B cell (primary cell): ENCODE results near the gene EMP1. TPM values are rescaled to one million over a fixed set of nuclear protein-coding genes. Genes with fewer than 3 reads are reported as not detected.

Experiments used
- ATAC-seq: fragments of 200-7000 bp; cut with Tn5 transposase; one replicate; pipeline ENCODE4 v1.10.0; 2021; ENCODE audit warnings: low read depth, mild to moderate bottlenecking, moderate number of reproducible peaks, moderate library complexity
- CTCF ChIA-PET: fragments of 350-600 bp; sonication (Branson Sonifier 250); formaldehyde crosslinking; loops from one replicate; lab custom pipeline; 2021; ENCODE audit warnings: antibody characterized with exemption, inconsistent platforms; lab: Charles Lee
- POLR2A ChIA-PET: fragments of 350-600 bp; sonication (Branson Sonifier 250); formaldehyde crosslinking; loops from one replicate; lab custom pipeline; 2021; ENCODE audit warnings: antibody characterized with exemption; lab: Charles Lee
- DNase-seq: peaks from one replicate; pipeline ENCODE4 v3.0.0; 2013
- H2AFZ ChIP-seq: 2 replicates; pipeline ENCODE4 v1.6.1; 2012; ENCODE audit warnings: mild to moderate bottlenecking, low read depth, low read length; ENCODE audit not compliant: insufficient read depth, poor library complexity, severe bottlenecking
- H3K27ac ChIP-seq, 2 donors: 1 replicate in 1 of 2; 2 replicates in 1 of 2; pipeline ENCODE4 v1.5.1; 2012 to 2013; ENCODE audit warnings: low read length in 2 of 2, mild to moderate bottlenecking in 2 of 2, moderate library complexity in 1 of 2
- H3K27me3 ChIP-seq, 4 experiments: fragments of 200-600 bp in 1 of 4; sonication (generic) in 1 of 4; replicated peaks in 1 of 4; 1 replicate in 2 of 4; 2 replicates in 2 of 4; pipeline versions ENCODE4 v1.6.1 to v1.7.0; 2013 to 2016; ENCODE audit warnings: low read length in 3 of 4, mild to moderate bottlenecking in 2 of 4, mixed read lengths in 1 of 4, moderate library complexity in 1 of 4; ENCODE audit not compliant: insufficient read depth in 4 of 4, control insufficient read depth in 3 of 4; ENCODE audit errors: control extremely low read depth in 1 of 4
- H3K36me3 ChIP-seq, 2 experiments: replicated peaks in 1 of 2; 1 replicate in 1 of 2; 2 replicates in 1 of 2; pipeline versions ENCODE4 v1.6.1 to v1.7.1; 2013; ENCODE audit warnings: low read length in 1 of 2; ENCODE audit not compliant: insufficient read depth in 2 of 2, control insufficient read depth in 1 of 2; ENCODE audit errors: control extremely low read depth in 1 of 2, extremely low read depth in 1 of 2
- H3K4me1 ChIP-seq, 2 donors: fragments of 200-600 bp in 1 of 2; sonication (generic) in 1 of 2; 1 replicate in 1 of 2; 2 replicates in 1 of 2; pipeline versions ENCODE4 v1.5.1 to v1.6.1; 2013 to 2017; ENCODE audit warnings: low read length in 2 of 2; ENCODE audit not compliant: control insufficient read depth in 2 of 2, insufficient read depth in 2 of 2
- H3K4me2 ChIP-seq: replicated peaks from 2 replicates; pipeline ENCODE3; 2012; ENCODE audit warnings: mild to moderate bottlenecking, low read depth, low read length; ENCODE audit not compliant: poor library complexity, severe bottlenecking
- H3K4me3 ChIP-seq, 5 experiments: fragments of 200-600 bp in 1 of 5; sonication (generic) in 1 of 5; 1 replicate in 3 of 5; 2 replicates in 2 of 5; pipeline versions ENCODE4 v1.5.1 to v1.7.0; 2011 to 2016; ENCODE audit warnings: low read length in 4 of 5, mild to moderate bottlenecking in 4 of 5, low read depth in 2 of 5, control low read depth in 1 of 5, moderate library complexity in 1 of 5; ENCODE audit not compliant: insufficient read depth in 1 of 5; ENCODE audit errors: control extremely low read depth in 1 of 5, extremely low read depth in 1 of 5
- H3K79me2 ChIP-seq: fragments of 200-600 bp; sonication (generic); one replicate; pipeline ENCODE4 v1.6.0; 2016; ENCODE audit warnings: low read length; ENCODE audit not compliant: control insufficient read depth, insufficient read depth
- H3K9ac ChIP-seq: fragments of 200-600 bp; sonication (generic); 2 replicates; pipeline ENCODE4 v1.6.1; 2017; ENCODE audit warnings: mild to moderate bottlenecking, low read length, moderate library complexity
- H3K9me3 ChIP-seq, 3 donors: one replicate each; pipeline versions ENCODE4 v1.6.1 to v1.7.1; 2013; ENCODE audit warnings: low read length in 2 of 3; ENCODE audit not compliant: control insufficient read depth in 2 of 3, insufficient read depth in 1 of 3; ENCODE audit errors: control extremely low read depth in 1 of 3
- H4K20me1 ChIP-seq: 2 replicates; pipeline ENCODE4 v1.6.0; 2012; ENCODE audit warnings: mild to moderate bottlenecking, low read length; ENCODE audit not compliant: insufficient read depth, control insufficient read depth, poor library complexity, severe bottlenecking
- H3K27ac Mint-ChIP-seq: one replicate; pipeline ENCODE4 v1.8.0; 2021; ENCODE audit warnings: mixed read lengths
- H3K27me3 Mint-ChIP-seq: one replicate; pipeline ENCODE4 v1.8.0; 2021; ENCODE audit warnings: mixed read lengths
- H3K4me1 Mint-ChIP-seq: one replicate; pipeline ENCODE4 v1.8.0; 2021; ENCODE audit warnings: mixed read lengths
- H3K4me3 Mint-ChIP-seq: one replicate; pipeline ENCODE4 v1.8.0; 2021; ENCODE audit warnings: mixed read lengths
- H3K9me3 Mint-ChIP-seq: one replicate; pipeline ENCODE4 v1.8.0; 2022; ENCODE audit warnings: mixed read lengths; ENCODE audit not compliant: insufficient read depth
- EZH2 ChIP-seq: IDR thresholded peaks from 2 replicates; pipeline ENCODE4 v1.6.1; 2012; ENCODE audit warnings: borderline replicate concordance, low read depth, mild to moderate bottlenecking, moderate library complexity, low read length; ENCODE audit not compliant: insufficient read depth, poor library complexity, severe bottlenecking
- WGBS: methylation state at CpG from one replicate; pipeline ENCODE4 v1.1.5; 2013; ENCODE audit warnings: missing lambda C conversion rate; ENCODE audit not compliant: insufficient coverage; 5-methylcytosine and 5-hydroxymethylcytosine counted together
- intact Hi-C: fragments of 100-400 bp; cut with micrococcal nuclease; formaldehyde crosslinking; loops from one replicate; pipeline ENCODE4 v1.10.0; 2022
- polyA plus RNA-seq: library from polyadenylated mRNA; depleted of rRNA; stranded (reverse); fragments of >200 nt; gene quantifications from 2 replicates; pipeline ENCODE4 v1.2.3, GENCODE V29; 2012
- total RNA-seq, 2 donors: library from RNA; stranded (reverse); fragments of 120-200 nt in 1 of 2; gene quantifications; 1 replicate in 1 of 2; 2 replicates in 1 of 2; pipeline versions ENCODE4 v1.2.3 to v1.2.4, GENCODE V29; 2013 to 2022
- TF ChIP-seq, protein P1 (sequence below): fragments of 200-600 bp; IDR thresholded peaks from one replicate; pipeline ENCODE4 v1.8.0; 2022; ENCODE audit warnings: antibody characterized with exemption, mild to moderate bottlenecking

The EMP1 gene
- total and polyA plus RNA-seq, 2 donors (not counting 1 experiment from before 2014, with no cell fraction given): 0.07 to 0.64 TPM

DNA sequence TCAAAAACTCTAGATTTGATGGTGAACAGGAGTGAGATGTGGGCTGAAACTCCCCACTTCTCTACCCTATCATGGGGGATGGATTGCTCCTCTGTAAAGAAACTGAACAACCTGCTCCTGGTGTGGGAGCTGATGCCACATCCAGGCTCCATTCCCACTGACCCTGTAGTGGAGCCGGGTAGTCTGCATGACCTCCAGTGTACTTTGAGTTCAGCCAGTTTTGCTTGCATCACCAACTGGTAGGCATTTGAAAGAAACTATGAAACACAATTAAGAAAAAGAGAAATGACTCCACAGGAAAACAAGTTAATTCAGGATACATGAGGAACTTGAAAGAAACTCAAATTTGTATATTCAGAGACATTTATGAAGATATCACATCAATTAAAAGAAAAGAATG is 27.3 kb upstream of the EMP1 start:
- Histone ChIP-seq H3K79me2 (no peaks in the 10 kb centered on the region), H3K27ac (no peak overlapping the region), H4K20me1 (no peaks in the 10 kb centered on the region), H3K9ac (no peak overlapping the region), H2AFZ (no peak overlapping the region), H3K4me1 (peaks cover 20 to 29% of the 10 kb centered on the region in 2 donors), H3K27me3 (peaks cover 0 to 11% (median 1%) of the 10 kb centered on the region in 4 experiments), H3K9me3 (peaks cover 0 to 7% (median 6%) of the 10 kb centered on the region in 3 donors), H3K4me2 (no peak overlapping the region), H3K36me3 (no peaks in the 10 kb centered on the region), H3K4me3 (no peak overlapping the region)
- DNase-seq: no peak
- WGBS: no CpG with 5 or more reads among the region's 1 CpG
- no peak overlapping the region for H3K27ac Mint-ChIP-seq
- ChIA-PET POLR2A (no interaction called here), CTCF (no interaction called here)
- H3K4me3 Mint-ChIP-seq: no peak overlapping the region
- H3K4me1 Mint-ChIP-seq: peaks cover 31% of the 10 kb centered on the region
- intact Hi-C loops: no loop called here
- ATAC-seq: no peak
- TF ChIP-seq, protein P1, sequence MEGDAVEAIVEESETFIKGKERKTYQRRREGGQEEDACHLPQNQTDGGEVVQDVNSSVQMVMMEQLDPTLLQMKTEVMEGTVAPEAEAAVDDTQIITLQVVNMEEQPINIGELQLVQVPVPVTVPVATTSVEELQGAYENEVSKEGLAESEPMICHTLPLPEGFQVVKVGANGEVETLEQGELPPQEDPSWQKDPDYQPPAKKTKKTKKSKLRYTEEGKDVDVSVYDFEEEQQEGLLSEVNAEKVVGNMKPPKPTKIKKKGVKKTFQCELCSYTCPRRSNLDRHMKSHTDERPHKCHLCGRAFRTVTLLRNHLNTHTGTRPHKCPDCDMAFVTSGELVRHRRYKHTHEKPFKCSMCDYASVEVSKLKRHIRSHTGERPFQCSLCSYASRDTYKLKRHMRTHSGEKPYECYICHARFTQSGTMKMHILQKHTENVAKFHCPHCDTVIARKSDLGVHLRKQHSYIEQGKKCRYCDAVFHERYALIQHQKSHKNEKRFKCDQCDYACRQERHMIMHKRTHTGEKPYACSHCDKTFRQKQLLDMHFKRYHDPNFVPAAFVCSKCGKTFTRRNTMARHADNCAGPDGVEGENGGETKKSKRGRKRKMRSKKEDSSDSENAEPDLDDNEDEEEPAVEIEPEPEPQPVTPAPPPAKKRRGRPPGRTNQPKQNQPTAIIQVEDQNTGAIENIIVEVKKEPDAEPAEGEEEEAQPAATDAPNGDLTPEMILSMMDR: no peak
- TF ChIP-seq EZH2: no peak
- H3K9me3 Mint-ChIP-seq: no peaks in the 10 kb centered on the region
- peaks cover 24% of the 10 kb centered on the region for H3K27me3 Mint-ChIP-seq

DNA sequence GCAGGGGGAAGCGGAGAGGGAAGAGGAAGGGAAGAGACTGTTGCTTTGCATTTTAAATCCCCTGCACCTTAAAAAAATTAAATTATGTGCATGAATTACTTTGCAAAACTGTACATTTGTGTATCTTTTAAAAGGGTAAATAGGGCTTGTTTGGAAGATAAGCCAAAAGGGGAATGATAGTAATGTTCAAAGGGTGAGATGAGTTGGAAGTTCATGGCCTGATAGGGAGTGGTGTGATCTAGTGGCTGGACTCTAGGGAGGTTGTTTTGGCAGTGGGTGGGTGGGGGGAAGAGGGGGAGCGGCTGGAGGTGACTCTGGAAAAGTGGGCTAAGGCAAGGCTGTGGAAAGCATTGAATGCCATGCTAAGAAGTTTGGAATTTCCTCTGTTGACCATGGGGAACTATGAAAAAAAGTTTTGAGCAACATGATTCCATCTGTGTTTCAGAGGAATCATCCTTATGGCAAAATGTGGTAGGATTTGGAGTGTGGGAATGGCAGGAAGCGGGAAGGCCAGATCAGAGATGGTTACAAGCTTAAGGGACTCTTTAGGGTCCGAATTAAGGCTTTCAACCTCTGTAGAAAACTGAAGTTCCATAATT is 25.5 kb upstream of the EMP1 start:
- DNase-seq: no peak
- ChIA-PET CTCF (no interaction called here), POLR2A (no interaction called here)
- Histone ChIP-seq H4K20me1 (no peaks in the 10 kb centered on the region), H3K79me2 (no peaks in the 10 kb centered on the region), H2AFZ (no peak overlapping the region), H3K4me2 (no peak overlapping the region), H3K4me3 (no peak overlapping the region), H3K27ac (no peak overlapping the region), H3K27me3 (peaks cover 0 to 11% (median 3%) of the 10 kb centered on the region in 4 experiments), H3K4me1 (peaks cover 10 to 18% of the 10 kb centered on the region in 2 donors), H3K9ac (no peak overlapping the region), H3K9me3 (peaks cover 0 to 7% (median 6%) of the 10 kb centered on the region in 3 donors), H3K36me3 (no peaks in the 10 kb centered on the region)
- no peak overlapping the region for H3K4me3 Mint-ChIP-seq
- no peak for ATAC-seq
- H3K9me3 Mint-ChIP-seq: no peaks in the 10 kb centered on the region
- H3K4me1 Mint-ChIP-seq: peaks cover 19% of the 10 kb centered on the region
- WGBS: 100% methylated on average over 1 of the region's 4 CpGs
- peaks cover 27% of the 10 kb centered on the region for H3K27me3 Mint-ChIP-seq
- TF ChIP-seq EZH2: no peak
- TF ChIP-seq, protein P1: no peak
- intact Hi-C loops: no loop called here
- no peak overlapping the region for H3K27ac Mint-ChIP-seq
